ENCODE results near the gene CLCN7. TPM values are rescaled to one million over a fixed set of nuclear protein-coding genes. Genes with fewer than 3 reads are reported as not detected.

CLCN7 gene
- total and polyA plus RNA-seq, 2 of the 8 experiments (the other 6 are each of a cell fraction or from before 2014, with no cell fraction given): 38.6 to 81.5 TPM

- no peak overlapping the region for H3K23ac ChIP-seq (ENCODE audit: insufficient read length)
Measured at GRCh38 chr16:1485847-1486496, 11.1 kb upstream of the CLCN7 start.

More at GRCh38 chr16:1485847-1486496, 11.1 kb upstream of the CLCN7 start:
- Histone ChIP-seq H4K20me1 (replicated peaks in 1 of 2; ENCODE audit: control insufficient read depth in 1 of 2, insufficient read depth in 2 of 2, low read length in 2 of 2) (no peaks in the 10 kb centered on the region), H3K79me1 (ENCODE audit: low read depth, low read length) (no peaks in the 10 kb centered on the region), H2BK5ac (ENCODE audit: low read depth, low read length) (no peak overlapping the region), H2AK5ac (ENCODE audit: low read depth, low read length) (no peak overlapping the region), H3K27me3 (replicated peaks in 1 of 4; ENCODE audit: control insufficient read depth in 3 of 4, extremely low read depth in 1 of 4, insufficient read depth in 3 of 4, low read length in 3 of 4) (peaks cover 0 to 8% (median 0%) of the 10 kb centered on the region in 4 experiments; a peak in 1 of 7 replicates), H4K91ac (replicated peaks; ENCODE audit: insufficient read length, low read length) (no peak overlapping the region), H3K9ac (replicated peaks in 1 of 4; ENCODE audit: extremely low read depth in 1 of 4, low read depth in 3 of 4, low read length in 3 of 4) (no peak overlapping the region), H3K36me3 (ENCODE audit: control insufficient read depth in 2 of 4, insufficient read depth in 4 of 4, low read length in 3 of 4) (no peaks in the 10 kb centered on the region), H2AFZ (ENCODE audit: low read length) (no peak overlapping the region), H3K18ac (ENCODE audit: extremely low read depth, low read length) (no peak overlapping the region), H2BK120ac (replicated peaks; ENCODE audit: low read depth, low read length) (no peak overlapping the region), H3K56ac (replicated peaks; ENCODE audit: insufficient read length, low read depth, low read length) (no peak overlapping the region), H3K27ac (ENCODE audit: low read depth, low read length) (no peak overlapping the region), H2BK20ac (ENCODE audit: low read length) (no peak overlapping the region), H3K23me2 (ENCODE audit: low read depth, low read length) (no peaks in the 10 kb centered on the region), H2BK12ac (ENCODE audit: low read depth, low read length) (no peak overlapping the region), H2BK15ac (ENCODE audit: low read length) (no peak overlapping the region), H3K4me2 (ENCODE audit: insufficient read depth in 1 of 2, low read depth in 2 of 2, low read length in 2 of 2) (no peak overlapping the region), H4K8ac (ENCODE audit: extremely low read depth, insufficient read depth, low read length) (peak overlapping the region; percentile 25; the same call in 1 of the 2 replicates), H3K4me3 (ENCODE audit: extremely low read depth in 1 of 4, insufficient read depth in 2 of 4, low read depth in 3 of 4, low read length in 4 of 4) (no peak overlapping the region), H3K9me3 (ENCODE audit: insufficient read depth in 2 of 2, low read depth in 1 of 2, low read length in 1 of 2) (no peaks in the 10 kb centered on the region; a peak in 1 of 4 replicates), H4K5ac (ENCODE audit: insufficient read length, low read depth, low read length) (no peak overlapping the region), H3K79me2 (ENCODE audit: control insufficient read depth in 1 of 2, insufficient read depth in 2 of 2, low read length in 2 of 2) (no peaks in the 10 kb centered on the region), H3K4ac (replicated peaks; ENCODE audit: insufficient read length, low read depth, low read length) (no peak overlapping the region), H3K4me1 (replicated peaks in 1 of 4; ENCODE audit: control insufficient read depth in 3 of 4, insufficient read depth in 4 of 4, low read length in 3 of 4) (no peaks in the 10 kb centered on the region), H3K14ac (ENCODE audit: insufficient read length) (no peak overlapping the region)
- WGBS, 2 experiments (ENCODE audit: extremely low coverage in 1 of 2, insufficient coverage in 1 of 2, insufficient read length in 1 of 2, insufficient replicate concordance in 2 of 2, low coverage in 1 of 2, low lambda C conversion rate in 2 of 2, missing lambda C conversion rate in 1 of 2): 90% methylated on average over 36 of the region's 40 CpGs; no CpG with 5 or more reads in 1 of the 2 experiments
- TF ChIP-seq SP2 (IDR thresholded peaks at IDR 0.05; ENCODE audit: low read length) (no peak), SIX5 (IDR thresholded peaks at IDR 0.05; ENCODE audit: low read depth, low read length) (no peak), SIN3A (conservative IDR thresholded peaks at IDR 0.05 in 1 of 2, IDR thresholded peaks at IDR 0.05 in 1 of 2; ENCODE audit: low read depth in 1 of 2, low read length in 2 of 2) (no peak), TEAD4 (IDR thresholded peaks at IDR 0.05; ENCODE audit: low read depth, low read length) (no peak), NRF1 (IDR thresholded peaks at IDR 0.05; ENCODE audit: low read depth, low read length) (no peak), YY1 (IDR thresholded peaks at IDR 0.05; ENCODE audit: low read depth, low read length) (no peak)
- DNase-seq (ENCODE audit: low read depth in 1 of 2, low spot score in 2 of 2): peak in 1 of 2 experiments; percentile 19
- FAIRE-seq: no peak
- ChIA-PET POLR2A (ENCODE audit: partially characterized antibody) (interaction anchor here (1.2 to 2.0 kb wide), 2 partner anchors 9 to 28 kb away, joined by 3 to 8 read pairs; no protein-coding TSS in a partner anchor), CTCF (ENCODE audit: partially characterized antibody) (interaction anchor here (0.5 kb wide), 2 partner anchors 27 to 79 kb away, joined by 3 to 4 read pairs; no protein-coding TSS in a partner anchor)
